HAP-1 (cell line): Measurements from ENCODE around the gene MLN.

Experiments
- DNase-seq, 2 experiments: peaks; one replicate each; pipeline ENCODE4 v3.0.0-alpha.2; 2016 to 2020; ENCODE audit warnings: low spot score in 2 of 2
- H3K27me3 ChIP-seq: fragments of 250-450 bp; sonication (Bioruptor Pico); 2 replicates; pipeline ENCODE4 v1.5.1; 2020; ENCODE audit warnings: low read depth, mild to moderate bottlenecking, moderate library complexity
- H3K36me3 ChIP-seq: fragments of 250-450 bp; sonication (Bioruptor Pico); replicated peaks from 2 replicates; pipeline ENCODE4 v1.5.1; 2020; ENCODE audit warnings: mild to moderate bottlenecking
- H3K4me1 ChIP-seq: fragments of 250-450 bp; sonication (Bioruptor Pico); 2 replicates; pipeline ENCODE4 v1.5.1; 2020; ENCODE audit warnings: mild to moderate bottlenecking
- H3K4me3 ChIP-seq: fragments of 250-450 bp; sonication (Bioruptor Pico); 2 replicates; pipeline ENCODE4 v1.5.1; 2020; ENCODE audit warnings: mild to moderate bottlenecking, moderate library complexity
- H3K9me3 ChIP-seq: fragments of 250-450 bp; sonication (Bioruptor Pico); 2 replicates; pipeline ENCODE4 v1.5.1; 2020; ENCODE audit warnings: mild to moderate bottlenecking, moderate library complexity
- in situ Hi-C: fragments of 300-500 bp; cut with MboI; formaldehyde crosslinking; loops from 3 replicates; pipeline ENCODE4 v1.14.3; 2020; ENCODE audit warnings: low sequenced_read_pairs, inconsistent platforms, mixed read lengths

The MLN gene

GRCh38 chr6:33772902-33773472, 30.8 kb downstream of the MLN start:
- Histone ChIP-seq H3K4me3 (no peak overlapping the region), H3K4me1 (peaks cover 3% of the 10 kb centered on the region), H3K36me3 (peaks cover 49% of the 10 kb centered on the region), H3K9me3 (no peaks in the 10 kb centered on the region), H3K27me3 (no peaks in the 10 kb centered on the region)
- in situ Hi-C loops, result no loop called here
- DNase-seq, result no peak

GRCh38 chr6:33772082-33772830, 31.5 kb downstream of the MLN start:
- peaks cover 42% of the 10 kb centered on the region for H3K36me3 ChIP-seq
- no peaks in the 10 kb centered on the region for H3K27me3 ChIP-seq
- no peak for DNase-seq
- no peaks in the 10 kb centered on the region for H3K9me3 ChIP-seq
- in situ Hi-C loops, result no loop called here
- peaks cover 3% of the 10 kb centered on the region for H3K4me1 ChIP-seq
- H3K4me3 ChIP-seq, result no peak overlapping the region

- in situ Hi-C loops, result no loop called here
- DNase-seq, result peak; percentile 72 to 82
- no peaks in the 10 kb centered on the region for H3K27me3 ChIP-seq
- no peaks in the 10 kb centered on the region for H3K9me3 ChIP-seq
- H3K4me1 ChIP-seq, result peaks cover 3% of the 10 kb centered on the region
- H3K36me3 ChIP-seq, result peaks cover 33% of the 10 kb centered on the region
- H3K4me3 ChIP-seq, result no peak overlapping the region
Observed at GRCh38 chr6:33771146-33772081, 32.4 kb downstream of the MLN start.

- no peak overlapping the region for H3K4me3 ChIP-seq
- peaks cover 3% of the 10 kb centered on the region for H3K4me1 ChIP-seq
- no peaks in the 10 kb centered on the region for H3K9me3 ChIP-seq
- in situ Hi-C loops, result no loop called here
- no peaks in the 10 kb centered on the region for H3K27me3 ChIP-seq
- H3K36me3 ChIP-seq, result peaks cover 27% of the 10 kb centered on the region
- no peak for DNase-seq
Observed at GRCh38 chr6:33770833-33771145, 33.0 kb downstream of the MLN start.

GRCh38 chr6:33770124-33770832, 33.5 kb downstream of the MLN start:
- H3K36me3 ChIP-seq, result peaks cover 22% of the 10 kb centered on the region
- in situ Hi-C loops, result no loop called here
- no peaks in the 10 kb centered on the region for H3K9me3 ChIP-seq
- peaks cover 3% of the 10 kb centered on the region for H3K4me1 ChIP-seq
- no peak overlapping the region for H3K4me3 ChIP-seq
- DNase-seq, result no peak
- H3K27me3 ChIP-seq, result no peaks in the 10 kb centered on the region

- Histone ChIP-seq H3K4me3 (no peak overlapping the region), H3K27me3 (no peaks in the 10 kb centered on the region), H3K9me3 (no peaks in the 10 kb centered on the region), H3K4me1 (peaks cover 3% of the 10 kb centered on the region), H3K36me3 (peaks cover 13% of the 10 kb centered on the region)
- no peak for DNase-seq
- in situ Hi-C loops, result loop anchor here (5.0 to 10.0 kb wide), 2 partner anchors 258 to 385 kb away; no protein-coding TSS in a partner anchor
Observed at GRCh38 chr6:33769248-33769821, 34.5 kb downstream of the MLN start.

- H3K4me1 ChIP-seq, result peaks cover 3% of the 10 kb centered on the region
- H3K36me3 ChIP-seq, result peaks cover 13% of the 10 kb centered on the region
- in situ Hi-C loops, result loop anchor here (5.0 to 10.0 kb wide), 2 partner anchors 259 to 386 kb away; no protein-coding TSS in a partner anchor
- peak; percentile 50 to 94 for DNase-seq
- no peaks in the 10 kb centered on the region for H3K27me3 ChIP-seq
- H3K4me3 ChIP-seq, result no peak overlapping the region
- H3K9me3 ChIP-seq, result no peaks in the 10 kb centered on the region
Observed at GRCh38 chr6:33768644-33769120, 35.1 kb downstream of the MLN start.

- in situ Hi-C loops, result loop anchor here (5.0 to 10.0 kb wide), 2 partner anchors 260 to 388 kb away; no protein-coding TSS in a partner anchor
- no peaks in the 10 kb centered on the region for H3K9me3 ChIP-seq
- DNase-seq, result no peak
- no peak overlapping the region for H3K4me3 ChIP-seq
- peaks cover 3% of the 10 kb centered on the region for H3K4me1 ChIP-seq
- H3K27me3 ChIP-seq, result no peaks in the 10 kb centered on the region
- H3K36me3 ChIP-seq, result peaks cover 1% of the 10 kb centered on the region; the same call in 1 of the 2 replicates
Observed at GRCh38 chr6:33766921-33767907, 36.6 kb downstream of the MLN start.

GRCh38 chr6:33765368-33765767, 38.4 kb downstream of the MLN start:
- DNase-seq, result no peak
- no peaks in the 10 kb centered on the region for H3K9me3 ChIP-seq
- in situ Hi-C loops, result loop anchor here (5.0 to 10.0 kb wide), 2 partner anchors 262 to 389 kb away; no protein-coding TSS in a partner anchor
- no peaks in the 10 kb centered on the region for H3K36me3 ChIP-seq
- no peak overlapping the region for H3K4me3 ChIP-seq
- no peaks in the 10 kb centered on the region; the same call in 1 of the 2 replicates for H3K4me1 ChIP-seq
- no peaks in the 10 kb centered on the region for H3K27me3 ChIP-seq

- no peak overlapping the region for H3K4me3 ChIP-seq
Observed at GRCh38 chr6:33764036-33764435, 39.8 kb downstream of the MLN start.

GRCh38 chr6:33763483-33763882, 40.3 kb downstream of the MLN start:
- no peaks in the 10 kb centered on the region for H3K4me1 ChIP-seq
- H3K36me3 ChIP-seq, result no peaks in the 10 kb centered on the region
- no peaks in the 10 kb centered on the region for H3K9me3 ChIP-seq
- H3K27me3 ChIP-seq, result no peaks in the 10 kb centered on the region
- no peak overlapping the region for H3K4me3 ChIP-seq
- in situ Hi-C loops, result loop anchor here (10.0 kb wide), 1 partner anchor 391 kb away; no protein-coding TSS in a partner anchor
- no peak for DNase-seq

More at GRCh38 chr6:33764036-33764435, 39.8 kb downstream of the MLN start:
- Histone ChIP-seq H3K4me1 (no peaks in the 10 kb centered on the region; the same call in 1 of the 2 replicates), H3K9me3 (no peaks in the 10 kb centered on the region), H3K36me3 (no peaks in the 10 kb centered on the region), H3K27me3 (no peaks in the 10 kb centered on the region)
- in situ Hi-C loops, result loop anchor here (10.0 kb wide), 1 partner anchor 391 kb away; no protein-coding TSS in a partner anchor
- no peak for DNase-seq

- Histone ChIP-seq H3K9me3 (no peaks in the 10 kb centered on the region), H3K27me3 (no peaks in the 10 kb centered on the region), H3K36me3 (no peaks in the 10 kb centered on the region), H3K4me3 (no peak overlapping the region), H3K4me1 (no peaks in the 10 kb centered on the region)
- DNase-seq, result no peak
- in situ Hi-C loops, result loop anchor here (10.0 kb wide), 1 partner anchor 392 kb away; no protein-coding TSS in a partner anchor
Observed at GRCh38 chr6:33762713-33763112, 41.1 kb downstream of the MLN start.
